HG03025 (cell line): ENCODE data around the gene ANKRD33B.
"Not testable (repeated sequence)": the region's sequence is repeated elsewhere in the genome, so short reads cannot be mapped to it uniquely, and the experiment has no call there.

ENCODE experiments used
- ATAC-seq: cut with Tn5 transposase; IDR thresholded peaks from one replicate; pipeline ENCODE4 v1.9.1; 2021; ENCODE audit warnings: mild to moderate bottlenecking, moderate library complexity; ENCODE audit not compliant: unreplicated experiment, low FRiP score

Gene ANKRD33B

GRCh38 chr5:10556289-10556807 is 7.5 kb upstream of the ANKRD33B start:
- ATAC-seq, result no peak

GRCh38 chr5:10556893-10557746 is 6.8 kb upstream of the ANKRD33B start:
- no peak for ATAC-seq

- ATAC-seq, result no peak
Observed at GRCh38 chr5:10559151-10559550, 4.7 kb upstream of the ANKRD33B start.

GRCh38 chr5:10559871-10560270 is 4.0 kb upstream of the ANKRD33B start:
- no peak for ATAC-seq

- ATAC-seq, result no peak
Observed at GRCh38 chr5:10562201-10563109, 1.4 kb upstream of the ANKRD33B start.

- peak; percentile 26 for ATAC-seq
Observed at GRCh38 chr5:10563110-10563944, 543 bp upstream of the ANKRD33B start.

- ATAC-seq, result no peak
Observed at GRCh38 chr5:10564838-10565784, 1.2 kb downstream of the ANKRD33B start.

GRCh38 chr5:10565785-10566542 is 2.1 kb downstream of the ANKRD33B start:
- no peak for ATAC-seq

GRCh38 chr5:10566543-10567068 is 2.7 kb downstream of the ANKRD33B start:
- no peak for ATAC-seq

- ATAC-seq, result no peak
Observed at GRCh38 chr5:10567121-10567591, 3.3 kb downstream of the ANKRD33B start.

GRCh38 chr5:10567781-10568321 is 4.0 kb downstream of the ANKRD33B start:
- no peak for ATAC-seq

GRCh38 chr5:10570540-10570939 is 6.7 kb downstream of the ANKRD33B start:
- ATAC-seq, result not testable (repeated sequence)

- no peak for ATAC-seq
Observed at GRCh38 chr5:10572451-10572850, 8.6 kb downstream of the ANKRD33B start.

- ATAC-seq, result no peak
Observed at GRCh38 chr5:10573487-10574145, 9.7 kb downstream of the ANKRD33B start.

GRCh38 chr5:10574879-10575278 is 11.0 kb downstream of the ANKRD33B start:
- ATAC-seq, result not testable (repeated sequence)

- ATAC-seq, result no peak
Observed at GRCh38 chr5:10576121-10576789, 12.4 kb downstream of the ANKRD33B start.

GRCh38 chr5:10576790-10577189 is 12.9 kb downstream of the ANKRD33B start:
- no peak for ATAC-seq
